Renal cortical epithelial cell (primary cell): ENCODE data around the gene CDR2. TPM values are rescaled to one million over a fixed set of nuclear protein-coding genes. Genes with fewer than 3 reads are reported as not detected.
"Not testable (repeated sequence)": the region's sequence is repeated elsewhere in the genome, so short reads cannot be mapped to it uniquely, and the experiment has no call there.

Experiments used
- DNase-seq: peaks from one replicate; pipeline ENCODE4 v3.0.0-alpha.2; 2011; ENCODE audit warnings: low read depth
- total RNA-seq: library from RNA; depleted of rRNA; stranded (reverse); fragments of >200 nt; gene quantifications from 2 replicates; pipeline ENCODE4 v1.2.3, GENCODE V29; 2014

CDR2 gene
- total RNA-seq, 1 donor from 2014 or later = 107 TPM

DNA sequence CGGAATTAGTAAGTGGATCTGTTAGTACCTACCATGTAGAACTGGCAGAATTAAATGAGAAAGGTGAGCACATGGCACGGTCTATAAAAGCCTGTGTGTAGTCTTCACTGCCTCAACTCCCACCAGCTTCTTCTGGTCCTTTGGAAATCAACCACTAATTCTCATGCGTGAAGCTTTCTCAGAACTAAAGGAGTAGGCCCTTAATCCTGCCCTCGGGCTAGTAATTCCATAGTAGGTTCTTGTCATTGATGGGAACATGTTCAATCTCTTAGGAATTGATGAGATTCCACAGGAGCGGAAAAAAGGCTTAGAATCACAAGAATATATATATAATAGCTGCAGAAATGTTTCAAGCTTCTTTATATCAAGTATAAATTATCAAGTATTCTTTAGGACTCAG, 21.7 kb downstream of the CDR2 start:
- DNase-seq = no peak

DNA sequence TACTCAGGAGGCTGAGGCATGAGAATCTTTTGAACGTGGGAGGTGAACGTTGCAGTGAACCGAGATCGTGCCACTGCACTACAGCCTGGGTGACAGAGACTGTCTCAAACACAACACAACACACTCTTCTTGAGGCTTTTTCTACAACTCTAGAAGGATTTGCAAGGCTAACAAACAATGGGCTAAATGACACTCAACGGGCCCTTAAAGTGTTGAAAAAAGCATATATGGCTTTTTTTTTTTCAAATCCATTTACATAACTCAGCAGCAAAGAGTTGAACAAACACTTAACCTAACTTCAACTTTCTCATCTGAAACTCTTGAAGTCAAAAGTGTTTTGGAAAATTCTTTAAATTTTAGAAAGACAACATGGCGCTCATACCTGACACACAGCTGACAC, 22.3 kb downstream of the CDR2 start:
- DNase-seq = no peak

DNA sequence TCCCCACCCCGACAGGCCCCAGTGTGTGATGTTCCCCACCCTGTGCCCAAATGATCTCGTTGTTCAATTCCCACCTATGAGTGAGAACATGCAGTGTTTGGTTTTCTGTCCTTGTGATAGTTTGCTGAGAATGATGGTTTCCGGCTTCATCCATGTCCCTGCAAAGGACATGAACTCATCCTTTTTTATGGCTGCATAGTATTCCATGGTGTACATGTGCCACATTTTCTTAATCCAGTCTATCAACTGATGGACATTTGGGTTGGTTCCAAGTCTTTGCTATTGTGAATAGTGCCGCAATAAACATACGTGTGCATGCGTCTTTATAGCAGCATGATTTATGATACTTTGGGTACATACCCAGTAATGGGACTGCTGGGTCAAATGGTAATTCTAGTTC, 23.4 kb downstream of the CDR2 start:
- DNase-seq = not testable (repeated sequence)

DNA sequence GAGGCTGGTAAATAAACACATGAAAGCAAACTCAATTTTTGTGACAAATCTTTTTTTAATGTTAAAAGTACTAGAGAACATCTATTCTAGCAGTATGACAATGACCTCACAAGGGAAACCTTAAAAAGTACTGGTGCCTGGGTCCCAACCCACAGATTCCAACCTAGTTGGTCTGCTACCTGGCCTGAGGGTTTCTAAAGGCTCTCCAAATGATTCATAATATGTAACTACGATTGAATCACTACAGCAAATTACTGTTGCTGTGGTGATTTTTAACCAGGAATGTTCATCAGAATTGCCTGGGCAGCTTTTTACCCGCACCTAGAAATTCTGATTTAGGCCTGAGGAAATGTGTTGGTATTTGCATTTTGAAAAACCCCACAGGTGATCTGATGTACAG, 26.1 kb downstream of the CDR2 start:
- peak; percentile 91 for DNase-seq

DNA sequence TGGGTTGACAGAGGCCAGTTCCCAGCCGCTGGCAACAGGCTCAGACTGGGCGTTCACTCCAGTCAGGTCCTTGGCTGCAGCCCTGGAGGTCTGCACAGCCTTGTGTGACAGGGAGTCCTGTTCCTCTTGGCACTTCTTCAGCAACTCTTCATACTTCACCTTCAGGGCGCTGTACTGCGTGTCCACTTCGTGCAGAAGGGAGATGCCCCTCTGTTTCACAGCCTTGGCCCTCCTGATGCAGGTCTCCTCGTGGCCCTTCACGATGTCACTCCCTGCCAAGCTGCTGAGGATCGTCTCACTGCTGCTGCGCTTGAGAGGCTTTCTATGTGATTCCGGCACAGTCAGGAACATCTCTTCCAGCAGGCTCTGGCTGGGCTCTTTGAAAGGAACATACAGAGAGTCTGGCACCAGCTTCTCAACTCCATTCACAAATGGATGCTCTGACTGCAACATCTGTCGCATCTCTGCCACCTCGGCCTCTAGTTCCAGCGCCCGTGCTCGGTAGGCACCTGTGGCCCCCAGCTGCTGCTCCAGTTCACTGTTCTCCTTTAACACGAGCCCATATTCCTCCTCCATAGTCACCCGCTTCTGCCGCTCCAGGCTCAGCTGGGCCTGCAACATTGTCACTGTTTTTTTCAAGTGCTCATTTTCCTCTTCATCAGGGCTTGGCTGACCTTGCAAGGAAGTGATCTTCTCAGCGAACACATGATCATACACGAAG, 27.2 kb downstream of the CDR2 start:
- no peak for DNase-seq

DNA sequence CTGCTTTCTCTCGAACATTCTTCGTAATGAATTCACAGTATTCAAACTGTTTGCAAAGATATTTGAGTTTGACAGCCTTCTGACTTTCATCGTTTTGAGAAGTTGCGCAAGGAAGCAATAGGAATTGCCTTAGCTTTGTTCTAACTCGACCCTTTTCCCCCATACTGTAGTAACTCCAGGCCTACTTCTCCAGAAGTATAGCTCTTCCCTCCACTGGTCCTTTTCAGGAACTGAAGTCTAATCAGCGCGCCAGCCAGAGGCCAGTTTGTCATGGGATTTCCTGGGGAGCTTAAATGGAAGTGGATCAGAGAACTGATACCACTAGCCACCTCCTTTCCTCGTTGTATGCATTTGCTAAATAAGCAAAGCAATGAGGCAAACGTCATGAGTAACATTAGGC, 27.9 kb downstream of the CDR2 start:
- DNase-seq = no peak

DNA sequence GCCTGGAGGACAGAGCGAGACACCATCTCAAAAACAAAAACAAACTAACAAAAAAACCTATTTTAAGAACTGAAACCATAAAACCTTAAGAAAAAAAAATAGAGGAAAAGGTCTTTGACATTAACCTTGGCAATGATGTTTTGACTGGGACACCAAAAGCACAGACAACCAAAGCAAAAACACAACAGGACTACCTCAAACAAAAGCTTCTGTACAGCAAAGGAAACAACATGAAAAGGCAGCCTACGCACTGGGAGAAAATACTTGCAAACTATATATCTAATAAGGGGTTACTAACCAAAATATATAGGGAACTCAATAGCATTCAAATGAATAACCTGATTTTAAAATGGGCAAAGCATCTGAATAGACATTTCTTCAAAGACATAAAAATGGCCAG, 32.3 kb downstream of the CDR2 start:
- no peak for DNase-seq

DNA sequence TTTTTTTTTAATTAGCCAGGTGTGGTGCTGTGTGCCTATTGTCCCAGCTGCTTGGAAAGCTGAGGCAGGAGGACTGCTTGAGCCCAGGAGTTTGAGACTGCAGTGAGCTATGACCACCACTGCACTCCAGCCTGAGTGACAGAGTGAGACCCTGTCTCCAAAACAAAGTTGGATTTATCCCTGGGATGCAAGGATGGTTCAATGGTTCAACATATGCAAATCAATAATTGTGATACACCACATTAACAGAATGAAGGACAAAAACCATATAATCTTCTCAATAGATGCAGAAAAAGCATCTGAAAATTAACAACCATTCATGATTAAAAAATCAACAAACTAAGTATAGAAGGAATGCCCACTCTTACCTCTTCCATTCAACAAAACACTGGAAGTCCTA, 33.5 kb downstream of the CDR2 start:
- no peak for DNase-seq

DNA sequence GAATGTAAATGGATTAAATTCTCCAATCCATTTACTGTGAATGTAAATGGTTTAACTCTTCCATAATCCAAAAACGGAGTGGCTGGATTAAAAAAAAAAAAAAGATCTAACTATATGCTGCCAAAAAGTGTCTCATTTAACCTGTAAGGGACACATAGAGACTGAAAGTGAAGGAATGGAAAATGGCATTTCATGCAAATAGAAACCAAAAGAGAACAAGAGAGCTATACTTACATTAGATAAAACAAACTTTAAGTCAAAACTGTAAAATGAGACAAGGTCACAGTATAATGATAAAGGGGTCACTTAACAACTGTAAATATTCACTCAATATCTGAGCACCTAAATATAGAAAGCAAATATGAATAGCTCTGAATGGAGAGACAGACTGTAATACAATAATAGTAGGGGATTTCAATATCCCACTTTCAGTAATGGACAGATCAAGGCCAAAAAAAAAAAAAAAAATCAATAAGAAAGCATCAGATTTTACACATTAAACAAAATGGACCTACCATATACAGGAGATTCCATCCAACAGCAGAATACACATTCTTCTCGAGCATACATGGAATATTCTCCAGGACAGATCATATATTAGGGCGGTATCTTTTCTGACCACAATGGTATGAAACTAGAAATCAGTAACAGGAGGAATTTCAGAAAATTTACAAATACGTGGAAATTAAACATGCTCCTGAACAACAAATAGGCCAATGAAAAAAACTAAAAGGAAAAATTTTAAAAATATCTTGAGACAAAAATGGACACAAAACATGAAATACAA, 36.4 kb downstream of the CDR2 start:
- no peak for DNase-seq

DNA sequence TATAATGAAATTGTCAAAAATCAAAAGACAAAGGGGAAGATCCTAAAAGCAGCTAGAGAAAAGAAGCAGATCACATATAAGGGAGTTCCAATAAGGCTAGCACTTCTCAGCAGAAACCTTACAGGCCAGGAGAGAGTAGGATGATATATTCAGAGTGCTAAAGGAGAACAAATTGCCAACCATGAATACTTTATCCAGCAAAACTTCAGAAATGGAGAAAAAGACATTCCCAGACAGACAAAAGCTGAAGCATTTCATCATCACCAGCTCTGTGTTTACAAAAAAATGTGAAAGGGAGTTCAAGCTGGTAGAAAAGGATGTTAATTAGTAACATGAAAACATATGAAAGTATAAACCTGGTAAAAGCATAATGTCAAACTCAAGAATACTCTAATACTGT, 37.4 kb downstream of the CDR2 start:
- no peak for DNase-seq

DNA sequence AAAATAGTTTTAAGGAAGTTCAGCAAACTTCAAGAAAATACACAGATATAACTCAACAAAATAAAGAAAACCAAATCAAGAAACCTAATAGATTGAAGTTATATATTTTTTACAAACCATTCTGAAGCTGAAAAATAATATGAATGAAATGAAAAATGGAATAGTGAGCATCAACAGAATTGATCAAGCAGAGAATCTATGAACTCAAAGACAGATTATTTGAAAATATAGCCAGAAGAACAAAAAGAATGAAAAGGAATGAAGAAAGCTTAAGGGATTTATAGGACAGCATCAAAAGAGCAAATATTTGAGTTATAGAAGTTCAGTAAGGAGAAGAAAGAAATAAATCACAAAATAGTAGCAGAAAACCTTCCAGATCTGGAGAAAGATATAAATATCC, 37.8 kb downstream of the CDR2 start:
- no peak for DNase-seq

DNA sequence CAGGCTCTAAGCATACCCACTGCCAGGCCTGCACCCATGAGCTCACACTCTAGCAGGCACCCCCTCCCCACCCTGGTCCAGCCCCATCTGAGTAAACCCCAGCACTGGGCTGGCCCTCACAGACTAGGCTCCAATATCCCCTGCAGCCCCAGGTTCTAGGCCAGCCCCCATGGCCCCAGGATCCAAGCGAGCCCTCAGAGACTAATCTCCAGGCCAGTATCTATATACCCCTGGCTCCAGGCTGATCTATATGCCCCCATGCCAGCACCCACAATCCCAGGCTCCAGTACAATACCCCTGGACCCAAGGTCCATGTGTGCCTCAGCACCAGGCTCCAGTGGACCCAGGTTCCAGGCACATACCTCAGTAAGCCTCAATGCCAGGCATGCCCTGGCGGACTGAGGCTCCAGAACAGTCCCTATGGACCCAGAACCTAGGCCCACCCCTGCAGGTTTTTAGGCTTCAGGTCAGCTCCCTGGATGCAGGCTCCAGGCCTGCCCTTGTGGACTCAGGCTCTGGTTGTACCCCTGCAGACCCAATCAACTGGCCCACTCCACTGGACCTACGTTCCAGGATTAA, 38.7 kb downstream of the CDR2 start:
- DNase-seq = no peak

DNA sequence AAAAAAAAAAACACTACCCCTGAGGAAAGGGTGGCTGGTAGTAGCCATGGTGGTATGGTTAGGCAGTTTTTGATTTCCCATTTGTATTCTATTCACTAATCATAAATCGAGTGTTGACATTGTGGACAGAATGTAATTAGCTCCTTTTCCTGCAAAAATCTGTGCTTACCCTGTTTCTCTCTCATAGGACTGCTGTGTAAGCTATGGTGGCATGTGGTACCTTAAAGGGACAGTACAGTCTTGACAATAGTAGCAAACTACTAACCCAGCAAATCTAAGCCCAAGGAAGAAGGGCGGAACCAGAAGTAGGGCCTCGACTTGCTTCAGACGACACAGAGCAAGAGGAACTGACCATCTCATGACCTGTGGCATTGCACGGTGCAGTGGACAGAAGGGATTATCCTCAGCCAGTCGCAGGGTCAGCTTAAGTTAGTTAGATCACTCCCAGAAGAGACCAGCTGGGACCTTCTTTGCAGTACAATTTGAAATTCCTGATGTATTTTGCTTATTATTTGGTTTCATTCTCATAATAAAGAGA, 40.9 kb downstream of the CDR2 start:
- DNase-seq = no peak

DNA sequence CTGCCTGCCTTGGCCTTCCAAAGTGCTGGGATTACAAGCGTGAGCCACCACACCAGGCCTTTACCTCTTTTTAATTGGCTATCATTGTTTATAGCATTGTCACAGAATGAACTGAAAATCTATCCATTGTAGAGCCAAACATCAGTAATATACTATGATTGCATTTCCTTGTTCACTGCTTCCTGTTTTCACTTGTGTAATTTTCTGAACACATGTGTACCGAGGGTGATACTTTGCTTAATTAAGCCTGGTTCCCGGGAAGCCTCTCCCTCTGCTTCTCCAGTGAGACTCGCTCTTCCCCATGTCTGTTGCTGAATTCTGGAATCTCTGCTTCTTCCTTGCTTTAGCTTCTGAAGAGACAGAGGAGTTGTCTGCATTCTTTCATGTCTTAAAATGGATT, 44.1 kb downstream of the CDR2 start:
- DNase-seq = no peak

DNA sequence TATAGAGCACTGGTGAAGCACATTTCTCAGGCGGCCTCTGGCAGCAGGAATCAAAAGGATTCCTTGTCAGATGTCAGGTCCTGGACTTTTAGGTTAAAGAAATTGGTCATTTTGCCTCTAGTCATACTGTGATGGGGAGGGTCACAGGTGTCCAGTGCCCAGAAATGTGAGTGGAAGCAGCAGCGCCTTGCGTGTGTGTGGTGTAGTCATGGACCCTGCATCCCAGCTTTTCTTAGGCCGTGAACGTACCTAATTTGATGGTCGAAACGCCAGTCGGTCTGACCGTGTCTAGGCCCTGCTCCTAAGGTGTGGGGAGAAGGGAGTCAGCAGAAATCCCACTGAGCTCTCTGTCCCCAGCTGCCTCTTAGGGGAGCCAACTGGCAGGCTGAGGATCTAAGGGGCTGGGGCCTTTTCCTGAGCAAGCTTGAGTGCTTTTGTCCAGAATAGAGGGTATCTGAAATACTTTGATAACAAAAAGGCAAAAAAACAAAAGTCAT, 45.2 kb downstream of the CDR2 start:
- no peak for DNase-seq

DNA sequence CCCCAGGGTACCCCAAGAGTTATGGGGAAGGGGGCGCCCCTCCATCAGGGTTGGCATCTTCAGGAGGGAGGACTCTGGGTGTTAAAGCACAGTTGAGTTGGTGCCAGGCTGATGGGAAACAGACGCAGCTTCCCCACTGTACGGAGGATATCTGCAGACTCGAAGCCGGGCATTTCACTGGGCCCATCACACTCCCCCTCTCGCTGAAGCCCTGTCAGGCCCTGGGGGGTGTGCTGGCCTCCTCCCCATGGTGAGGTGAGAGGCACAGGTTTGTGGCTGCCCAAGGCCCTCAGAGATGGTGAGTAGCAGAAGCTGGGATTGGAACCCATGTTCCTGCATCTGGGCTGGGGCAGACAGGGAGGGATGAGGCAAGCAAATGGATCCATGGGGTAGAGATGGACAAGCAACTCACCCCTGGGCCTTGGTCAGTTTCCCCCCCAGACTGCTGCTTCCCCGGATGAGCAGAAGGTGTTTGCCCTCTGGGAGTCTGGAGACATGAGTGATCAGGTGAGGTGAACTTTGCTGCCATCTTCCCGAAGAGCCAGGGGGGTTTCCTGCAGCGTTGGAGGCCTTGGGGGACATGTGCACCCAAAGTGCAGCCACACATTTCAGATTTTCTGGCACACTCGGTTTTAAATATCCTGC, 46.2 kb downstream of the CDR2 start:
- no peak for DNase-seq

DNA sequence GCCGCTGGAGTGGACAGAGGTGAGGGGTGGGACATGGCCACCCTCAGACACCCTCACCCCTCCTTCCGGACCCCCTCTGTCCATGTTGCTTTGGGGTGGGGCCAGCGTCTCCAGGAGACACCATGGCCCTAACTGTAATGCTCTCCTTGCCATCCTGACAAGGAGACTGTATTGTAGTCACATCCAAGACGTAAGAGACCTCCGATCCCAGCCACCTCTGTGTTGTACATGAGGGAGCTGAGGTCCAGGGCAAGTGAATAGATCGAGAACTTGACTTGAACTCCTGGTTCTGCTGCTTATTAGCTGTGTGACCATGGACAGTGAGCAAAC, 47.0 kb downstream of the CDR2 start:
- DNase-seq = no peak

DNA sequence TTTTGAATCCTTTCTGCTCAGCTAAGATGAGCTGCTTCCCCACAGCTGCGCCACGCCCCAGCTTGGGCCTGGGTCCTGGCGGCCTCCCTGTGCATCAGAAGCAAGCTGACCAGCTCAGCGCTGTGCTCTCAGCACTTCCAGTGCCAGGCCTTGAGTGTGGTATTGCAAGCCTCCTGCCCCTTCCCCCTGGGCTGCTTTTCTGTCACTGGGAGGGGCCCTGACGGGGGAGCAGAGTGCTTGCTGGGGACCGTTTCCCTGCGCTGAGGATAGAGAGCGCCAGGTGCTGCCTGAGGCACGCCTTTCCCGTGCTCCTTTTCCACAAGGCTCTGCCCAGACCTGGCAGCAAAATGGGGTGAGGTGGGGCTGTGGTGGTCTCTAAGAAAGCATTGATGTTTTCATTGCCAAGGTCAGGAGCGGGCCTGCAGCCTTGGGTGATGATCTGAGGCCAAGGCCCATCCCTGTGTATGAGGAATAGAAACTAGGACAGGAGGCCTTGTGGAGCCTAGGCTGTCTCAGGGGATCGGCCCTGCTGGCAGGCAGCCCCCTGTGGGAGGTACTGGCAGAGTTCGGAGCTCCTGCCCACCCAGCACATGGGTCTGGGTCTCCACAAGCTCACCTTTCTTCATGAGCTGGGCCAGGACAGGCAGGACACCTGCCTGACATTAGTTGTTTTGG, 47.5 kb downstream of the CDR2 start:
- no peak for DNase-seq

DNA sequence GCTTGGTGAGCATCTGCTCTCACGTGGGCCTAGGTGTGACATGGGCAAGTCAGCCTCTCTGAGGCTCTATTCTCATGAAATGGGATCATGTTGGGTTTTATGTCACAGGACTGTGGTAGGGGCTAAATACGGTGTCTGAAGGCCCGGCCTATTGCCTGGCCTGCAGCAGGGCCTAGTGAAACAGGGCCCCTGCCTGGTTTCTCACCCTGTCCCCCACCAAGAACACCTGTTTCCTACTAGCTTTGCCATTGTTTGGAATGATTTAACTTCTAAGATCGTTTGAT, 48.1 kb downstream of the CDR2 start:
- no peak for DNase-seq

DNA sequence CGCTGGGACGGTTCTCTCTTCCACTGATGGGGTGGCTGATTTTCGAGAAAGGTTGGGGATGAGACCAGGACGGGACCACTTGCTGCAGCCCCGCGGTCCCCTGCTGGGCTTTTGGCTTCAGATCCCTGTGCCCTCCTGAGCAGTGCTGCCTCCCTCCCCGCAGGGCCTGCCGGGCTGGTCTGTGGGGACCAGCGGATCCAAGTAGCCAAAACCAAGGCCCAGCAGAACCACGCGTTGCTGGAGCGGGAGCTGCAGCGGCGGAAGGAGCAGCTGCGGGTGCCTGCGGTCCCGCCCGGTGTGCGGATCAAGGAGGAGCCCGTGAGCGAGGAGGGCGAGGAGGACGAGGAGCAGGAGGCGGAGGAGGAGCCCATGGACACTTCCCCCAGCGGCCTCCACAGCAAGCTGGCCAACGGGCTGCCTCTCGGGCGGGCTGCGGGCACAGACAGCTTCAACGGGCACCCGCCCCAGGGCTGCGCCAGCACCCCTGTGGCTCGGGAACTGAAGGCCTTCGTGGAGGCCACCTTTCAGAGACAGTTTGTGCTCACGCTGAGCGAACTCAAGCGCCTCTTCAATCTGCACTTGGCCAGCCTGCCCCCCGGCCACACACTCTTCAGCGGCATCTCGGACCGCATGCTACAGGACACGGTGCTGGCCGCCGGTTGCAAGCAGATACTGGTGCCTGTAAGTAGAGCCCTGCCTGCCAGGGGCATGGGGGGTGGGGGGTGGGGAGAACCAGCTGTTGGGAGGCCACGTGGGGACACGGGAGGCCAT, 48.6 kb downstream of the CDR2 start:
- no peak for DNase-seq
